GM23338 (cell line): ENCODE results near the gene ANXA6. TPM values are rescaled to one million over a fixed set of nuclear protein-coding genes. Genes with fewer than 3 reads are reported as not detected.

Experiments used
- ATAC-seq: fragments of 200-7000 bp; cut with Tn5 transposase; 3 replicates; pipeline ENCODE4 v1.9.1; 2020
- DNase-seq: peaks from one replicate; pipeline ENCODE4 v3.0.0-alpha.2; 2015; ENCODE audit warnings: low spot score
- H2AFZ ChIP-seq: fragments of 200-600 bp; sonication (generic); 2 replicates; pipeline ENCODE4 v1.8.0; 2016; ENCODE audit warnings: antibody characterized with exemption, mild to moderate bottlenecking, moderate library complexity
- H3F3A ChIP-seq: fragments of 200-600 bp; sonication (generic); replicated peaks from 2 replicates; pipeline ENCODE4 v1.8.0; 2017; ENCODE audit warnings: antibody characterized with exemption, mixed run types, low read depth
- H3K27ac ChIP-seq: fragments of 200-600 bp; sonication (generic); 2 replicates; pipeline ENCODE4 v1.6.1; 2016; ENCODE audit warnings: low read depth
- H3K27me3 ChIP-seq: fragments of 200-600 bp; sonication (generic); 2 replicates; pipeline ENCODE4 v1.8.0; 2016; ENCODE audit warnings: mild to moderate bottlenecking, mixed run types, moderate library complexity; ENCODE audit not compliant: insufficient read depth
- H3K36me3 ChIP-seq: fragments of 200-600 bp; sonication (generic); 2 replicates; pipeline ENCODE4 v1.8.0; 2016; ENCODE audit warnings: mild to moderate bottlenecking; ENCODE audit not compliant: insufficient read depth
- H3K4me1 ChIP-seq: fragments of 200-600 bp; sonication (generic); 2 replicates; pipeline ENCODE4 v1.8.0; 2016; ENCODE audit warnings: mild to moderate bottlenecking, moderate library complexity; ENCODE audit not compliant: insufficient read depth
- H3K4me2 ChIP-seq: fragments of 200-600 bp; sonication (generic); 2 replicates; pipeline ENCODE4 v1.7.1; 2017; ENCODE audit warnings: mixed run types
- H3K4me3 ChIP-seq: fragments of 200-600 bp; sonication (generic); 2 replicates; pipeline ENCODE4 v1.6.1; 2016; ENCODE audit warnings: mixed run types
- H3K79me2 ChIP-seq: fragments of 200-600 bp; sonication (generic); replicated peaks from 2 replicates; pipeline ENCODE4 v1.8.0; 2017; ENCODE audit warnings: mild to moderate bottlenecking; ENCODE audit not compliant: insufficient read depth
- H3K9me2 ChIP-seq: fragments of 200-600 bp; sonication (generic); 2 replicates; pipeline ENCODE4 v1.8.0; 2017; ENCODE audit not compliant: insufficient read depth
- H4K20me1 ChIP-seq: fragments of 200-600 bp; sonication (generic); replicated peaks from 2 replicates; pipeline ENCODE4 v1.8.0; 2017; ENCODE audit warnings: mild to moderate bottlenecking; ENCODE audit not compliant: insufficient read depth
- H3K27ac Mint-ChIP-seq: 2 replicates; pipeline ENCODE4 v1.8.0; 2020; ENCODE audit warnings: inconsistent platforms, mild to moderate bottlenecking, moderate library complexity, mixed read lengths
- H3K27me3 Mint-ChIP-seq: 3 replicates; pipeline ENCODE4 v1.8.0; 2022; ENCODE audit warnings: low read depth, mild to moderate bottlenecking, moderate library complexity, mixed read lengths, inconsistent platforms; ENCODE audit not compliant: insufficient read depth, poor library complexity
- H3K36me3 Mint-ChIP-seq: 3 replicates; pipeline ENCODE4 v1.8.0; 2021; ENCODE audit warnings: low read depth, mild to moderate bottlenecking, inconsistent platforms, moderate library complexity, mixed read lengths
- H3K4me1 Mint-ChIP-seq: 3 replicates; pipeline ENCODE4 v1.8.0; 2020; ENCODE audit warnings: mild to moderate bottlenecking, inconsistent platforms, mixed read lengths
- H3K4me3 Mint-ChIP-seq: 3 replicates; pipeline ENCODE4 v1.8.0; 2021; ENCODE audit warnings: moderate library complexity, mild to moderate bottlenecking, inconsistent platforms, mixed read lengths
- H3K9me3 Mint-ChIP-seq: 3 replicates; pipeline ENCODE4 v1.8.0; 2020; ENCODE audit warnings: moderate library complexity, mild to moderate bottlenecking, inconsistent platforms, mixed read lengths
- CREB1 ChIP-seq: fragments of 250-450 bp; sonication (Bioruptor Pico); IDR thresholded peaks from 2 replicates; pipeline ENCODE4 v1.5.0; 2020; ENCODE audit warnings: low read depth, mild to moderate bottlenecking, moderate library complexity
- EZH2phosphoT487 ChIP-seq: fragments of 200-600 bp; sonication (generic); IDR thresholded peaks from one replicate; pipeline ENCODE4 v1.8.1; 2018; ENCODE audit warnings: antibody characterized with exemption; ENCODE audit not compliant: unreplicated experiment
- NANOG ChIP-seq: IDR thresholded peaks from 2 replicates; pipeline ENCODE4 v1.6.1; 2016; ENCODE audit warnings: antibody characterized with exemption, borderline replicate concordance
- POLR2AphosphoS5 ChIP-seq: IDR thresholded peaks from 2 replicates; pipeline ENCODE4 v1.6.1; 2016; ENCODE audit warnings: antibody characterized with exemption, low read depth
- STAT1 ChIP-seq: IDR thresholded peaks from one replicate; pipeline ENCODE4 v1.6.1; 2016; ENCODE audit warnings: antibody characterized with exemption; ENCODE audit not compliant: unreplicated experiment
- ZNF114 ChIP-seq: fragments of 250-450 bp; sonication (Bioruptor Pico); IDR thresholded peaks from 2 replicates; pipeline ENCODE4 v1.5.0; 2020; ENCODE audit warnings: mild to moderate bottlenecking, moderate library complexity
- ZNF331 ChIP-seq: fragments of 250-450 bp; sonication (Bioruptor Pico); IDR thresholded peaks from 2 replicates; pipeline ENCODE4 v1.5.0; 2020; ENCODE audit warnings: low read depth, mild to moderate bottlenecking, moderate library complexity
- polyA plus RNA-seq: library from polyadenylated mRNA; unstranded; fragments of >200 nt; fragmentation: Nextera tagmentation; extraction: Ambion mirVana; gene quantifications from 2 replicates; pipeline ENCODE4 v1.2.1, GENCODE V29; 2016
- total RNA-seq: library from RNA; depleted of rRNA; stranded (reverse); fragments of >200 nt; shearing (Covaris generic); gene quantifications from 2 replicates; pipeline ENCODE4 v1.2.3, GENCODE V29; 2014
- TF ChIP-seq, protein P1 (sequence below): fragments of 250-450 bp; sonication (Bioruptor Pico); IDR thresholded peaks from 2 replicates; pipeline ENCODE4 v1.5.0; 2020; ENCODE audit warnings: mild to moderate bottlenecking, moderate library complexity
- TF ChIP-seq, protein P2 (sequence below), 2 experiments: fragments of 200-600 bp in 1 of 2; sonication (generic) in 1 of 2; conservative IDR thresholded peaks; 2 replicates each; pipeline versions ENCODE4 v1.5.1 to v1.6.1; 2016 to 2017; ENCODE audit warnings: antibody characterized with exemption in 2 of 2, low read depth in 2 of 2, mild to moderate bottlenecking in 2 of 2, moderate library complexity in 1 of 2

The ANXA6 gene
- total and polyA plus RNA-seq, 2 experiments from 2014 or later, result 26.5 to 110 TPM

DNA sequence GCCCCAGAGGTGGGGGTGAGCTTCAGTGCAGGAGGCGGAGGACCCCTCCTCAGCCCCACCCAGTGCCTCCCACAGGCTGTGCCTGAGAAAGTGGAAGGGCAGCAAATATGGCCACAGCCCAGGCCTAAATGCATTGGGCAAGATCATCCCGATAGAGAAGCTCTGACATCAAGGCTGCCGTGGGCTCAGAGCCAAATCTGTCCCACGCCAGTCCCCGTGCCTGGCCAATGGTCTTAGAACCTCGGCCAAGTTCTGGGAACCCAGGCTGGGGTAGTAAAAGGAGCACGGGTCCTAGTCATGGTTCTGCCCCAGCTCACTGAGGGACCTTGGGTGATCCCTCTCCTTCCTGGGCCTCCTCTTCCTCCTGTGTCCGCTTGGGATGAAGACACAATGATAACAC, 49.0 kb downstream of the ANXA6 start (continued):
- TF ChIP-seq, protein P1, sequence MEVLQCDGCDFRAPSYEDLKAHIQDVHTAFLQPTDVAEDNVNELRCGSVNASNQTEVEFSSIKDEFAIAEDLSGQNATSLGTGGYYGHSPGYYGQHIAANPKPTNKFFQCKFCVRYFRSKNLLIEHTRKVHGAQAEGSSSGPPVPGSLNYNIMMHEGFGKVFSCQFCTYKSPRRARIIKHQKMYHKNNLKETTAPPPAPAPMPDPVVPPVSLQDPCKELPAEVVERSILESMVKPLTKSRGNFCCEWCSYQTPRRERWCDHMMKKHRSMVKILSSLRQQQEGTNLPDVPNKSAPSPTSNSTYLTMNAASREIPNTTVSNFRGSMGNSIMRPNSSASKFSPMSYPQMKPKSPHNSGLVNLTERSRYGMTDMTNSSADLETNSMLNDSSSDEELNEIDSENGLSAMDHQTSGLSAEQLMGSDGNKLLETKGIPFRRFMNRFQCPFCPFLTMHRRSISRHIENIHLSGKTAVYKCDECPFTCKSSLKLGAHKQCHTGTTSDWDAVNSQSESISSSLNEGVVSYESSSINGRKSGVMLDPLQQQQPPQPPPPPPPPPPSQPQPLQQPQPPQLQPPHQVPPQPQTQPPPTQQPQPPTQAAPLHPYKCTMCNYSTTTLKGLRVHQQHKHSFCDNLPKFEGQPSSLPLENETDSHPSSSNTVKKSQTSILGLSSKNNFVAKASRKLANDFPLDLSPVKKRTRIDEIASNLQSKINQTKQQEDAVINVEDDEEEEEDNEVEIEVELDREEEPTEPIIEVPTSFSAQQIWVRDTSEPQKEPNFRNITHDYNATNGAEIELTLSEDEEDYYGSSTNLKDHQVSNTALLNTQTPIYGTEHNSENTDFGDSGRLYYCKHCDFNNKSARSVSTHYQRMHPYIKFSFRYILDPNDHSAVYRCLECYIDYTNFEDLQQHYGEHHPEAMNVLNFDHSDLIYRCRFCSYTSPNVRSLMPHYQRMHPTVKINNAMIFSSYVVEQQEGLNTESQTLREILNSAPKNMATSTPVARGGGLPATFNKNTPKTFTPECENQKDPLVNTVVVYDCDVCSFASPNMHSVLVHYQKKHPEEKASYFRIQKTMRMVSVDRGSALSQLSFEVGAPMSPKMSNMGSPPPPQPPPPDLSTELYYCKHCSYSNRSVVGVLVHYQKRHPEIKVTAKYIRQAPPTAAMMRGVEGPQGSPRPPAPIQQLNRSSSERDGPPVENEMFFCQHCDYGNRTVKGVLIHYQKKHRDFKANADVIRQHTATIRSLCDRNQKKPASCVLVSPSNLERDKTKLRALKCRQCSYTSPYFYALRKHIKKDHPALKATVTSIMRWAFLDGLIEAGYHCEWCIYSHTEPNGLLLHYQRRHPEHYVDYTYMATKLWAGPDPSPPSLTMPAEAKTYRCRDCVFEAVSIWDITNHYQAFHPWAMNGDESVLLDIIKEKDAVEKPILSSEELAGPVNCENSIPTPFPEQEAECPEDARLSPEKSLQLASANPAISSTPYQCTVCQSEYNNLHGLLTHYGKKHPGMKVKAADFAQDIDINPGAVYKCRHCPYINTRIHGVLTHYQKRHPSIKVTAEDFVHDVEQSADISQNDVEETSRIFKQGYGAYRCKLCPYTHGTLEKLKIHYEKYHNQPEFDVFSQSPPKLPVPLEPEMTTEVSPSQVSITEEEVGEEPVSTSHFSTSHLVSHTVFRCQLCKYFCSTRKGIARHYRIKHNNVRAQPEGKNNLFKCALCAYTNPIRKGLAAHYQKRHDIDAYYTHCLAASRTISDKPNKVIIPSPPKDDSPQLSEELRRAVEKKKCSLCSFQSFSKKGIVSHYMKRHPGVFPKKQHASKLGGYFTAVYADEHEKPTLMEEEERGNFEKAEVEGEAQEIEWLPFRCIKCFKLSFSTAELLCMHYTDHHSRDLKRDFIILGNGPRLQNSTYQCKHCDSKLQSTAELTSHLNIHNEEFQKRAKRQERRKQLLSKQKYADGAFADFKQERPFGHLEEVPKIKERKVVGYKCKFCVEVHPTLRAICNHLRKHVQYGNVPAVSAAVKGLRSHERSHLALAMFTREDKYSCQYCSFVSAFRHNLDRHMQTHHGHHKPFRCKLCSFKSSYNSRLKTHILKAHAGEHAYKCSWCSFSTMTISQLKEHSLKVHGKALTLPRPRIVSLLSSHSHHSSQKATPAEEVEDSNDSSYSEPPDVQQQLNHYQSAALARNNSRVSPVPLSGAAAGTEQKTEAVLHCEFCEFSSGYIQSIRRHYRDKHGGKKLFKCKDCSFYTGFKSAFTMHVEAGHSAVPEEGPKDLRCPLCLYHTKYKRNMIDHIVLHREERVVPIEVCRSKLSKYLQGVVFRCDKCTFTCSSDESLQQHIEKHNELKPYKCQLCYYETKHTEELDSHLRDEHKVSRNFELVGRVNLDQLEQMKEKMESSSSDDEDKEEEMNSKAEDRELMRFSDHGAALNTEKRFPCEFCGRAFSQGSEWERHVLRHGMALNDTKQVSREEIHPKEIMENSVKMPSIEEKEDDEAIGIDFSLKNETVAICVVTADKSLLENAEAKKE (CRISPR knock-in tag), result no peak
- TF ChIP-seq CREB1 (no peak), STAT1 (no peak), POLR2AphosphoS5 (no peak), ZNF331 (CRISPR knock-in tag) (no peak), ZNF114 (no peak)
- TF ChIP-seq, protein P2, sequence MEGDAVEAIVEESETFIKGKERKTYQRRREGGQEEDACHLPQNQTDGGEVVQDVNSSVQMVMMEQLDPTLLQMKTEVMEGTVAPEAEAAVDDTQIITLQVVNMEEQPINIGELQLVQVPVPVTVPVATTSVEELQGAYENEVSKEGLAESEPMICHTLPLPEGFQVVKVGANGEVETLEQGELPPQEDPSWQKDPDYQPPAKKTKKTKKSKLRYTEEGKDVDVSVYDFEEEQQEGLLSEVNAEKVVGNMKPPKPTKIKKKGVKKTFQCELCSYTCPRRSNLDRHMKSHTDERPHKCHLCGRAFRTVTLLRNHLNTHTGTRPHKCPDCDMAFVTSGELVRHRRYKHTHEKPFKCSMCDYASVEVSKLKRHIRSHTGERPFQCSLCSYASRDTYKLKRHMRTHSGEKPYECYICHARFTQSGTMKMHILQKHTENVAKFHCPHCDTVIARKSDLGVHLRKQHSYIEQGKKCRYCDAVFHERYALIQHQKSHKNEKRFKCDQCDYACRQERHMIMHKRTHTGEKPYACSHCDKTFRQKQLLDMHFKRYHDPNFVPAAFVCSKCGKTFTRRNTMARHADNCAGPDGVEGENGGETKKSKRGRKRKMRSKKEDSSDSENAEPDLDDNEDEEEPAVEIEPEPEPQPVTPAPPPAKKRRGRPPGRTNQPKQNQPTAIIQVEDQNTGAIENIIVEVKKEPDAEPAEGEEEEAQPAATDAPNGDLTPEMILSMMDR (conservative IDR thresholded peaks at IDR 0.05; ENCODE audit: low read depth in 2 of 2), result no peak

DNA sequence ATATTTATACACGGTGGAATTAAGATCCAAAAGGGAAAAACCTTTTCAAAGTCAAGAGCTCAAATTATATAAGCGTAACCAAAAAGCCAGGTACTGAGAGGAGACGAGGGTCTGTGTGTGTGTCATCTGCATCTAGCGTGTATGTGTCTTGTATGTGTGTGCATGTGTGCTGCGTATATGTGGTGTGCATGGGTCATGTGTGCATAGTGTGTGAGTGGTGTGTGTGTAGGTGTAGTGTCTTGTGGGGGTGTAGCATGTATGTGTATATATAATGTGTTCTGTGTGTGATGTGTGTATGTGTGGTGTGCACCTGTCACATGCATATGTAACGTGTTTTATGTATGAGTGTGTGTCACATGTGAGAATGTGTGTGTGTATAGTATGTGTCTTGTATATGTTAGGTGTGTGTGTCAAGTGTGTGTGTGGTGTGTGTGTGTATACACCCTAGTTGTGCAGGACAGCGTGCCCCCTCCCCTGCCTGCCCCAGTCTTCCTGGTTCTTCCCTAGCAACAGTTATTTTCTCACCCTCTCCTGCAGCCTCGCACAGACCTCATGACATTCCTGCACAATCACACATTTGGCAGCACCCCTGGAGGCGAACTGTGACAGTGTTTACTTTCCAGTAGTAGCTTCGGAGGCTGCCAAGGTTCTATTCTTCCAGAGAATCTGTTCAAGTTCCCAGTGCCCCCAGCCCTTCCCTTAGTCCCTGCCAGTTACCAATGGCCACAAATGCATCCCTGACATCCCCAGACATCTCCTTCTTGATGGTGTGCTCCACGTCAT, 49.6 kb downstream of the ANXA6 start:
- H3K27ac Mint-ChIP-seq, result no peak overlapping the region
- peaks cover 11% of the 10 kb centered on the region for H3K36me3 Mint-ChIP-seq
- Histone ChIP-seq H3K27me3 (no peaks in the 10 kb centered on the region), H3F3A (no peaks in the 10 kb centered on the region), H3K4me1 (no peaks in the 10 kb centered on the region), H4K20me1 (no peaks in the 10 kb centered on the region), H3K4me2 (no peak overlapping the region), H3K27ac (0 out of 2 replicates have a peak overlapping the region, but pooled peaks have one; percentile 19), H3K4me3 (no peak overlapping the region), H3K79me2 (no peaks in the 10 kb centered on the region), H3K36me3 (no peaks in the 10 kb centered on the region), H3K9me2 (no peaks in the 10 kb centered on the region), H2AFZ (no peak overlapping the region)
- TF ChIP-seq STAT1, result no peak
- TF ChIP-seq NANOG, result no peak
- TF ChIP-seq EZH2phosphoT487, result no peak
- TF ChIP-seq ZNF114, result no peak
- no peak overlapping the region for H3K4me3 Mint-ChIP-seq
- no peak for DNase-seq
- H3K9me3 Mint-ChIP-seq, result no peaks in the 10 kb centered on the region
- no peaks in the 10 kb centered on the region for H3K4me1 Mint-ChIP-seq
- H3K27me3 Mint-ChIP-seq, result peaks cover 5% of the 10 kb centered on the region
- no peak for ATAC-seq
